HG03103 (cell line): Measurements from ENCODE around the gene ESRRB.

Experiments
- ATAC-seq: cut with Tn5 transposase; IDR thresholded peaks from one replicate; pipeline ENCODE4 v1.9.1; 2021; ENCODE audit warnings: low read depth; ENCODE audit not compliant: unreplicated experiment

The ESRRB gene

DNA sequence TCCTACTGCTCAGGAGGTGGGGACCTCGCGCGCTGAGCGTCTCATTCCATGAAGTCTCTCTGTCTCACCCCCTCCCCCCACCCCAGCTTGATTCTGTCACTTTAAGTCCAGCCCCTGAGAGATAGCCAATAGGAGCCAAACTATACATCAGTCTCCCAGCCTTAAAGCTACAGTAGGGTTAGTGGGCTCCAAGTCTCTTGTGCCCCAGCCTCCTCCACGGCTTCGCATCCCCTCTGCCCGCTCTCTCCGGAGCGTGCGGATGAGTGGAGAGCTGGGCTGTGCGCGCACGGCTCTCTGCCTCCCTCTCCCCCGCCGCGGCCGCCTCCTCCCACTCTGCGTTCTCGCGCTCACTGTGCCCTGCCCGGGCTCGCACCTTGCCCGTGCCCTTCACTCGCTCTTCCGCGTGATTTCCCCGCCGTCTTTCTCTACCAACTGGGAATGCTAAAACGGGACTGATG lies at the start of gene ESRRB:
TSS of gene ESRRB (plus strand) at position 191 of the 458 bp plus-strand sequence. CDS start at position 456, 265 bp downstream.
- ATAC-seq, result no peak

DNA sequence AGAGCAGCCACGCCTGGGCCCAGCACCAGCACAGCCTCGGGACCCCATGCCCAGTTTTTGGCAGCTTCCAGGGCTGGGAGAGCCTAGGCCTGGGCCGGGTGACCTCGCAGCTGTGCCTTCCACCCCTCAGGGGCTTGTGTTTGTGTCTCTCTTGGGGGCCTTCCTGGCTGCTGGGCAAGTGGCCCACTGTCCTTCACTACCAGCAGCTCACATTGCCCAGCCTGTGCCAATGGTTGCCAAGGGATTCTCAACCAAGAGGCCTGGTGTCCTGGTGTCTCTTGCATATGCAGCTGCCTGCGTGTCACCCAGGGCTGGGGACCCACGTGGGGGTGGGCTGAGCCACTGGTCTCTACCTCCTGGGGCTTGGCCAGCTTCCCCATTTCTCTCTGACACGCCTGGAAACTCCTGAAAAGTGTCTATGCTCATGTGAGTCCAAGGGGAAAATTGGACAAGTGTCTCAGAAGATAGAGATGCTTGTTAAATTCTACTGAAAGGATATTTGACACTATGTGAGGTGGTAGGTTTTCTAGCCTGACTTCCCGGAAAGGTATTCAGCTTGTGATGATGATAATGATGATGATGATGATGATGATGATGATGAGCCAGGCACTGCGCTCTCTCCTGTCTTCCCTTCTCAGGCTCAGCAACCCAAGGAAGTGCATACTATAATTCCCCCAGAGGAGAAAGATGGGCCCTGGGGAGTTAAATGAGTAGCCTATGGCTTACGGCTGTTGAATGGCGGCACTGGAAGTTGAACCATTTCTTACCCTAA lies 48.8 kb upstream of the ESRRB start:
- no peak for ATAC-seq

DNA sequence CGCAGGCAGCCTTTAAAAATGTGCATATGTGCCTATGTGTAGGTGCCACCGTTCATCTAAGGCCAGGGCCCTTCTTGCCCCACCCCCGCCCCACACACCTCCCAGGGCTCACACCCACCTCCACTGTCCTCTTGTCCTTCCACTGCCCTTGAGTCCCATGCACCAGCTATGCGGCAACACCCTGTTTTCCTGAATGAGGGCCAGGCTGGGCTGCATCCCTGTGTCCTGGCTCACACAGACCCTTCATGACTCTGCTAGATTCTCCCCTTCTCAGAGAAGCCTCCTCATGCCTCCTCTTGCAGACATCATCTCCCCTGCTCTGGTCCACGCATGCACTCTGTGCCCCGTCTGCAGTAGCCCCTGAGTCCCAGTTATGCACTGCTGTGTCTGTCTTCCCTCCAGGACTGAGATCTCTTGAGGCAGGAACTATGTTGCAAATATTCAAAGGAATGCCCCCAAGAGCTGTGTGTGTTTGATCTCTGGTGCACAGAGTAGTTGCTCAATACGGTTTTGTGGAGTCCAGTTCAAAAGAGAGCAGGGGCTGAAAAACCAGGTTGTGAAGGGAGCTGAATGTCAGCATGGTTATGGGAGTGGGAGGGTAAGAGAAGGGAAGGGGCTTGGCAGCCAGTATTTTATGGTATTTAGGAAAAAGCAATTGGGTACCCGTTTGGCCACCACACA lies 47.3 kb upstream of the ESRRB start:
- ATAC-seq, result no peak

DNA sequence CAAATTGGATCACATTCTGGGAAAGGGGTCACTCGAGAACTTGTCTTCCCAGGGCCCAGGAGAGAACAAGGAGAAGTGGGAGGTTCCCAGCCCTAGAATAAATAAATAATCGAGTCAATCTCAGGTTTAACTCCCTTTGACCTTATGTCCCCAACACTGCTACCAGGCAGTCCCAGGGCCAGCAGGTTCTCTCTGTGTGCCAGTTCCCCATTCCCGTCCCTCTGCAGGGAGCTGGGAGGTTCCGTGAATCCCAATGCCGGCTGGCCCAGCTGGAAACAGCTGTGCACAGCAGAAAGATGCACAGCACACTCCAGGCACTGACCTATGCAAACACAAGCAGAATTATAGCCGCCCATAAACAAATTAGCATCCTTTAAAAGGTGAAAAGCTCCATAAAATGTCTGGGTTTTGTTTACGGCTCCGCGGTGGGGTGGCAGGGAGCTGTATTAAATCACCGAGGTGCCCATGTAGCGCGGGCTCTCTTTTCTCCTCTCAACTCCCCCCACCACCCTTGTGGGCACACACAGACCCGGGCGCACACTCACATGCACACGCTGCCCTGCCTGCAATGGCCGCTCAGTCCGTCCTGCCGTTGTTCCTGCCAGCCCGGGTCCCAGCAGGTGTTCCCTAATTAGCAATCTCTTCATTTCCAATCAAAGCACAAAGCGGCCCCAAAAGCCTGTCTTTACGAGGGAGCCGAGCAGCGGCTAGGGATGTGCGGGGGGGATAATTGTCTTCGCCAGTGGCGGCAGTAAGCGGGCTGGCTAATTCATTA lies 46.6 kb upstream of the ESRRB start:
- no peak for ATAC-seq

DNA sequence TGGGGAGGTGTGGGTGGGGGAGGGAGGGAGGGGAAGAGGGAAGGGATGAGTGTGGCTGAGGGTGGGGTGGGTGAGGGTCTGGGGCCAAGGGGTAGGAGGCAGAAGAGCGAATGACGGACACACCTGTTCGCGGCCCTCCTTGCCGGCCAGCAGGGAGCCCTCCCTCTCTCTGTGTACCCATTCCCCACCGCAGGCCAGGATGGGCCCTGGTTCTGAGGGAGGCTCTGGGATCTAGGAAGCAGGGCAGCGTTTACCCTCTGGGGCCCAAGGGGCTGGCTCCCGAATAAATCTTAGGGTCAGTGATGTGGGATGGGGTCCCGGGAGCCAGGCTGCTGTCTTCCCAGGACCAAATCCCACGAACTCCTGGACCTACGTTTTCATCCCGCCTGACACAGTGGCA lies 46.0 kb upstream of the ESRRB start:
- ATAC-seq, result no peak

DNA sequence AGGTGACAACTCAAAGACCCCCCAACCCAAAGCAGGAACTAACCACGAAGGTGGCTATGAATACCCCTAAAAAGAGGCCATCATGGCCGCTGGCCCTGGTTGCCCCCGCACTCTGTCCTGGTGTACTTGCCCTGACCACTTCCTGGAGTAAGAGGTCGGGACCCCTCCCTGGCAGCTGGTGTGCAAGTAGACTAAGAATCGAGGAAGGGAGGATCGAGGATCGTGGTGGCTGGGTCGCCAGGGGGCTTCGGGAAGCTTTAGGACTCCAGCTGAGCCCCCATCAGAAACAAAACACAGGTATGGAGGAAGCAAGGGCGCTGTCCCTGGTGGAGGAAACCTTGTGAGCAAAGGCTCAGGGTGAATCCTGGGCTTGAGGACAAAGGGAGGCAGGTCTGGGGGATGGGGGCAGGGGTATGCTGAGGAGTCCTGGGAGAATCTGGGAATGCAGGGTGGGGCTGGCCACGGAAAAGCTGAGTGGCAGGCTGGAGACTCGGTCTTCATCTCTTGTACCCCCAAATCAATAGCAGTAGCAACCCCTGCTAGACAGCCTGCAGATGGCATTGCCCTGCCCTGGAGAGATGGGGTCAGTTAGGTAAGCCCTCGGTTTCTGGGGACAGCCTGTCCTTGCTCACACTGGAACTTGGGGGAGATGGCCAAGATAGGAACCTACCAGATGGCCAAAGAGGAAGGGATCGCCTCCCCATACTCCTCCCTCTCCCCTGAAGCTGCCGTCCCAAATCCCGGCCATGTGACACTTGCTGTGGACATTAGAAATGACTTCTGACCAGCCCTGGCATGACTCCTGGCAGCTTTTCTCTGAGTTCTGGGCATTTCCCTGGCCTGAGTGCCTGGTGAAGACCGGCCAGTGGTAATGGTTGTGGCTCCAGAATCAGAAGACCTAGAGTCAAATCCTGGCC lies 45.3 kb upstream of the ESRRB start:
- no peak for ATAC-seq

DNA sequence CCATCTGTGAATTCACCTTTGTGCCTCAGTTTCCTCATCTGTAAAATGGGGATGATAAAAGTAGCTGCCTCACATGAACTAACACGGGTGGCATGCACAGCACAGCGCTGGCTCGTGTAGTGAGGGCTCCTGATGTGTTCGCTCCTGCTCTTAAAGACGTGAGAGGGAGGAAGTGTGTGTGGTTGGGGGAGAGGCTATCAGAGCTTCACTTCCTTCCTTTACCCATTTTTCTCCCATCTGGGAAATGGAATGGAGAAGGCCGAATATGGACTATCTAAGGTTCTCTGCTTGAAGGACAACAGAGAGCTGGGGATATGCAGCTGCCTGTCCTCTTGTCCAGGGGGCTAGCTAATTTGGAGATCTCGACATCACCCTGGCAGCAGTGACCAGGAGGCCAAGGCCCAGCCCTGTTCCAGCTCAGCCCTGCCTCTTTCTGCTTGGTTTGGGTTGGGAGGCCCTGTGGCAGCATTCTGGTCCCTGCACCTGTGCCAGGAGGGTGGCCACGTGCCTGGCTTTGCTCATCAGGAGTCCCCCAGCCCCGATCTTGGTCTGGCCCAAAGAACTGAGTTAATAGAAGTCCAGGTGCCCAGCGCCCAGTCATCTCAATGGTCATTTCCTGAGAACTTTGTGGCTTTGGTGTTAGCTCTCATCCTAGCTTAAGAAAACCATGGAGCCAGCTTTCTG lies 44.5 kb upstream of the ESRRB start:
- no peak for ATAC-seq

DNA sequence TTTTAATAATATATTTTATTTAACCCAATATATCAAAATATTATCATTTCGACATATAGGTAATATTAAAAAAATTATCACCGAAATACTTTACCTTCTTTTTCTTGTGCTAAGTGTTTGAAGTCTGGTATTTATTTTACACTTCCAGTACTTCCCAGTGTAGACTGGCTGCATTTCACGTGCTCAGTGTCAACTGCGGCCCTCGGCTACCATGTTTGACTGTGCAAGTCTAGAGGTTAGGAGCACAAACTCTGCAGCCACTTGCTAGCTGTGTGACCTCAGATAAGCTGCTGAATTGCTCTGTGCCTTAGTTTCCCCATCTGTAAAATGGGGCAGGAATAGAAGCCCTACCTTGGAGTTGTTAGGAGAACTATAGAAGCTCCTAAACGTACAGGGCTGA lies 42.3 kb upstream of the ESRRB start:
- ATAC-seq, result no peak

DNA sequence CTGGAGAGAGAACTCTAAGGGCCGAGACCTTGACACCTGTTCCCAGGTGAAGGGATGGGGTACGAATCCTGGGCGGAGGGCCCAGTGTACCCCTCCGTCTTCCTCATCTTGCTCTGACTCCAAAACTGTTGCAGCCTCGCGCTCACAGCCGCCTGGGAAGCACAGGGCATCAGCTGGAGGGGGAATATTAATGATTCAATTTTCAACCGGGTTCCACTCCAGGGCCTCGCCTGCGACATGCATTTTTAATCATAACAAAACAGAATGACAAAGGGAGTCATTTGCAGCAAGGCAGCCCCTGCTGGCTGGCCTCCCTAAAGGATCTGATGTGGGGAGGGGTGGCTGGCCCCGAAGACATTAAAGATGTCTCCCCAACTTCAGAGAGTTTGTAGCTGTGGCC lies 41.6 kb upstream of the ESRRB start:
- ATAC-seq, result no peak

DNA sequence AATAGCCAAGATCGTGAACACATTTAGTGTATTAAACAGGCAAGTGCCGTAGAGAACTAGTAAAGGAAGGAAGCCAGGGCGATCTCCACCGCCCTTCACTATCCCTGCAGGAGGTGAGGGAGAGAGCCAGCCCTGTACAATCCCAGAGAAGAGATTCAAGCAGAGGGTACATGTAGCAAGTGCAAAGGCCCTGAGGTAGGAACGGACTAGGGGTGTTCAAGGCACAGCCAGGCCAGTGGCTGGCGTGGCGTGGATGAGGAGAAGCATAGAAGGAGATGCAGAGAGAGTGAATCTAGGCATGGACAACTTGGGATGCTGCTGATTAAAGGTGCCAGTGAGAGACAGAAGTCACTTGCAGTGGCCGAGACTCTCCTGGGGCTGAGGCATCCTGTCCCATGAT lies 39.1 kb upstream of the ESRRB start:
- ATAC-seq, result no peak

DNA sequence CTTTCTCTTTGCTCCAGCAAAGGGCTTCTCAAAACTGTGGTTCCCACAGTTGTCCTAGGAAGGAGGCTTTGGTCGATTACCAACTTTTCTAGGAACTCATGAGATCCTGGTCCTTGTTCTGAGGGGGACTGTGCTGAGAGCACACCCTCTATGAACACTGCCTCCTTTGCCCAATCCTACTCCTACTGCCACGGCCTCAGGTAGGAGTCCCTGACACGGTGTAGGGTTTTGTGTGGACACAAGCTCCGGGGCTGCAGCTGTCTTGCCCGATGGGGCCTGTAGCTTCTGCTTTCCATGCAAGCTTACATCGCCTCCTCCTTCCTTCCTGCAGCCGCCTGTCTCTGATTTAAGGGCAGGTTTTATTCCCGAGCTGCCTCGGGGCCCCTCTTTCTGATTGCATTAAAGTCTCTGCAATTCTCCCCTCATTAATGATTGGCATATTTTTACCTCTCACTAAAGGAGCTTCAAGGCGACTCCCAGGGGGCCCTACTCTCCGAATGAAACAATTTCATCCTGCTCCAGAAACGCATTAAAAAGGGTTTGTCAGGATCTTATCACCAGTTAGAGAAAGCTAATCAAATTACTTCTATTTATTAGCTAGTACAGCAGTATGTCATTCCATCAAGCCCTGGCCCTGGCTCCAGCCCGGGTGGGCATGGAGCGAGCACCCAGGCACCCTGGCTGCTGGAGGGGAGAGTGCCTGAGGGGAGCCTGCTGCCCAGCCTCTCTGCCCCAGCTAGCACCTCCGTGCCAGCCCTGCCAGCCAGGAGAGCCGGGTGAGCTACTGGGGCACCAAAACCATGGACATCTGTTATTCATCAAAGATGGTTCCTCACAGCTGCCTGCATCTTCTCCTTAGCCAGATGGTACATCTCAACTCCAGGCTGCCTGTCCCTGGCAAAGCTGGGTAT lies 38.0 kb upstream of the ESRRB start:
- ATAC-seq, result no peak

DNA sequence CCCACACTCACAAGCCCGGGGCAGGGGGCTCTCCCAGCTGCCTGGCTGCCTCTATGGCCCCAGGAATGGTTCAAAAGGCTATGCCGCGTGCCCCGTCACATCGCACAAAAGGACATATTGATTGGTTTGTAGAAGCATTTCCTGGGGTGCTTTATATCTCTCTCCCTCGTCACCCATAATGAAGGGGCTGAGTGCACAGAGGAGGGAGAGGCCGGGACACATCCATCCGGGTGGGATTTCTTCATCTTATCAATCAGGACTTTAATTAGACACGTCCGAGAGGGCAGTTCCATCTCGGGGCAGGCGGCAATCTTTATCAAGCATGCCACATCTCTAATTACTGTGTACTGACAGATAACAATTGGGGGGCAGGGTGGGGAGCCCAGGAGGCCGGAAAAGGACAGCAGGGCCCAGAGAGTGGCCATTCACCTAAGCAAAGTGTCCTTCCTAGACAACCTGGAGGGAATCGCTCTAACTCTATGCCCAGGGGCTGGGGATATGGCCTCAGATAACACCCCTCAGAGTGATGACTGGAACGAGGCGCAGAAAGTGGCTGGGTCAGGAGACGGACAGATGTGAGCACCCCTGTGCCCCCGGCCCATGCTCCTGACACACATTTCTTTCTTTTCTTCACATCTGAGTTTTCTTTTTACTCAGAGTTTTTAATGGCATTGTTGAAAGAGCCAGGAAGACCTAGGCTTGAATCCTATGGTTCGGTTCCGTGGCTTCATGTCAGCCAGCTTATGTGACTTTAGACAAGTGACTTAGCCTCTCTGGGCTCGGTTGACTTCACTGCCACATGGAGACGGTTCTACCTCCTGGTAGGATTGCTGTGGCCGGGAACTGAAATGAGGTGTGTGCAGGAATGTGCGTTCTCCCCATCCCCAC lies 36.0 kb upstream of the ESRRB start:
- ATAC-seq, result no peak

DNA sequence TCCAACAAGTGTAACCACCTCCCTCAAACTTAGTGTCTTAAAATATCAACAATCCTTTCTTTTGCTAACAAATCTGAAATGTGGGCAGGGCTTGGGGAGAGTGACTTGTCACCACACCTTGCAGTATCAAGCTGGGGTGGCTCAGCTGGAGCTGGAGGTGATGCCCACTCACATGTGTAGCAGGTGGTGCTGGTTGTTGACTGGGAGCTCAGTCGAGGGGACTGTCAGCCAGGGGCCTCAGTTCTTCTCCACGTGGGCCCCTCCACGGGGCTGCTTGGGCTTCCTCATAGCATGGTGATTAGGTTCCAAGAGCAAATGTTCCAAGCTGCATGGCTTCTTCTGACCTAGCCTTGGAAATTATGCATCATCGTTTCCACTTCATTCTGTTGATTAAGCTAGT lies 32.6 kb upstream of the ESRRB start:
- ATAC-seq, result no peak

DNA sequence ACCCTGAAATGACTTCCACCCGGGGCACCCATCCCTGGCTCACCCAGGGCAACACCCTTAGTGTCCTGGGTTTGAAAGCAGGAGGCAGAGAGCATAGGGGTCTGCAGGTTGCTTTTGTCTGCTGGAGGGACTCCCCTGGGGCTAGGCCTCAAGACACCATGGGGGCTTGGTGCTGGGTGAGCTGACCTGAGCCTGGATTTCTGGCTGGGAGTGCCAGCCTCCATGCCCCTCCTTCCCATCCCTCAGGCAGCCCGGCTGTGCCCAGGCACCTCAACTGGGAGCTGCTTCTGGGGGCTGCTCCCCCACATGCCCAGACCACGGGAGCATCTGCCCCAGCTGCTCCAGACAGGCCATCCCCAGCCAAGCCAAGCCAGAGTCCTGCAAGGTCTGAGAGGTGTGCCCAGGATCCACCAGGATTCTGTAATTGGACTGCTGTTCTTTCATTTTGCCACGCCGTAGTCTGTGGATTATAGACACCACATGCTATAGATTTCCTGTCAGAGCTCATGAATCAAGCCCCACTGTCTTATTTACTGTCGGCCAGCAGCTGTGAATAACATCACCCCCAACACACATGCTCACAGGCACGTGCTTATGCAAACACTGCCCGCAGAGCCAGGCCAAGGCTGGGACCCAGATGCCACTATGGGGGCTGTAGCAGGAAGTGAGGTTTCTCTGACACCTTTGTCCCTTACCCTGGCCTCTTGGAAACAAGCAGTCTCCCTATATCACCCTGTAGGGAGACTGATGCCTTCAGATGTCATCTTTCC lies 29.4 kb upstream of the ESRRB start:
- ATAC-seq, result no peak

DNA sequence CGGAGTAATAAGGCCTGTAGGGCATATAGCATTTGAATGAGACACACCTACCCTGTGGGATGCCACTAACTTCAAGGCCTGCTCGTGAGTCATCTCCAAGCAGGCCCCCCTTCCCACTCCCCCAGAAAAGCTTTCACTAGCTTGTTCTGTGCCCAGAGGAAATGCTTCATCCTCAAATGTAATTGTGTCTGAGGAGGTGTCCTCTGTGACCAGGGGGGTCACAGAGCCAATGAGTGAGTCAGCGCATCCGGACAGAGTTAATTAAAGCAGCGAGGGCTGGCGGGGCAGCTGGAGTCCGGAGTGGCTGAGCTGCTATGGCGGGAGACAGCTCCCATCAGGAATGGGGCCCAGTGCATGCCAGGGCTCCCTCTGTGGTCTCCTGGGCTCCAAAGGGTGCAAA lies 27.0 kb upstream of the ESRRB start:
- no peak for ATAC-seq

DNA sequence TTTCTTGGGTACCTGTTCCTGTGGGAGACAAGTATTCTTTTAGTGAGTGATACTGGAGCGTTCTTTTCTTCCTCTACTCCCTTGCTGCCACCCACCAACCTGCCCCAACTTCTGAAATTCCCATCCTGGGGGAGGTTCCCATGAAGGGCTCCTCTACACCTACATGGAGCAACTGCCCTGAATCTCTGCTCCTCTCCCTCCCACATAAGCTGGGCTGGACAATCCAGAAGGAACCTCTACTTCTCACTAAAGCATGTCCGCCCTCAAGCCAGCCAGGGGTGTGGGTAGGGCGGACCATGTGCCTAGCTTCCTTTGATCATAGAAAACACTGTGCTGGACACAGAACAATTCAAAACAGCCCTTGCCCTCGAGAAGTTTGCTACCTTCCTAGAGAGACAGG lies 25.9 kb upstream of the ESRRB start:
- no peak for ATAC-seq

DNA sequence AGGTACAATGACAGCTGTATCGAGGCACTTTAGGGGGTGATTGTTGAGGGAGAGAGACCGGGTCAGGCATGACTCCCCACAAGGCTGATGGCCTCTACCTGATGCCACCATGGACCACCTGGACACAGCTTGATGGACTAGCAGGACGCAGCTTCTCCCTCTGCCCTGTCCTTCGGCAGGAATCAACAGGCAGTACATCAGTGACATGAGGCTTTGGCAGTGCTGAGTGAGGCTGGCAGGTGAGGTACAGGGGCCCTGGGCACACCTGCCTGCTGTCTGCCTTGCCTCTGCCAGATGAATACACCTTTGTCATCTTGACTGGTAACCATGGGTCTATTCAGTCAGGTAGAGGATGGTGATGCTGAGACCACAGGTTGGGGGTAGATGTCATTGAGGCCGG lies 25.3 kb upstream of the ESRRB start:
- no peak for ATAC-seq
